ENCODE results near the gene USP2.

The USP2 gene

DNA sequence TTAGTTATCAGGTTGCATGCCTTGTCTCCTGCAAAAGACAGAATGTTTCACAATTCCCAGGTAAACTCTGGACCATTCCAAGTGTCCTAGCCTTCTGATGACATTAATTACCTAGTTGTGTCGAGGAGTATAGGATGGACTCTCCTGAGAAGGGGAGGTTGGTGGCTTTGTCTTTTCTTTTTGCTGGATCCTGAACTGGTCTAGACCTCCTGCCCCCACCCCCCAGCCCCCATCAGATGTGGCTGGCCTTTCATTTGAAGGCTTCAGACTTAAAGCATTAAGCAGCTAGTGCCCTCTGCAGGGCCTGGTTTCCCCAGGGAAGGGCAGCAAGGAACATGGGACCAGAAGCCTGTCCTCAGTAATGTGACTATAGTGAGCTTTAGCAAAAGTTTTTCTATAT is 74.3 kb downstream of the USP2 start:
- DNase-seq (ENCODE audit: low read depth in 3 of 3) = no peak

DNA sequence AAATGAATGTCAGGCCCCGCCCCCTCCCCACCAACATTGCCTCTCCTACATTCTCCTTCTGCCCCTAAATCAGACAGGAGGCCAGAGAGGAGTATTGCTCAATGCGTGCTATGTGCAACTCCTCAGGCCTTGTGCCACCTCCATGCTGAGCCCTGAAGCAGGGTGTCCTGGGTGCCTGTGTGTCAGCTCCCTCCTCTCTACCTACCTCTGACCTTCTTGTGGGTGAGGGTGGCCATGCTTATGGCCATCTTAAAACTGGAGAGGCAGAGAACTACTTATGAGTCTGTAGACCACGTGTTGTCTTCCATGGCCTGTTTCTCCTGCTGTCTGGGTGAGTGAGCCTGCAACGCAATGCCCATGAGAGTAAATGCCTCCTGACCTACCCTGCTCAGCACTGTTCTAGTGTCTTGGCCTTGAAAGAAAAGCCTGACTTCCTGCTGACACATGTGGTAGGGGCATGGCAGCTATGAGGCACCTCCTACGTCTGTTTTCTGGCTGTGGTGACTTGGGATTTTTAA is 75.1 kb downstream of the USP2 start:
- DNase-seq (ENCODE audit: low read depth in 3 of 3) = no peak

DNA sequence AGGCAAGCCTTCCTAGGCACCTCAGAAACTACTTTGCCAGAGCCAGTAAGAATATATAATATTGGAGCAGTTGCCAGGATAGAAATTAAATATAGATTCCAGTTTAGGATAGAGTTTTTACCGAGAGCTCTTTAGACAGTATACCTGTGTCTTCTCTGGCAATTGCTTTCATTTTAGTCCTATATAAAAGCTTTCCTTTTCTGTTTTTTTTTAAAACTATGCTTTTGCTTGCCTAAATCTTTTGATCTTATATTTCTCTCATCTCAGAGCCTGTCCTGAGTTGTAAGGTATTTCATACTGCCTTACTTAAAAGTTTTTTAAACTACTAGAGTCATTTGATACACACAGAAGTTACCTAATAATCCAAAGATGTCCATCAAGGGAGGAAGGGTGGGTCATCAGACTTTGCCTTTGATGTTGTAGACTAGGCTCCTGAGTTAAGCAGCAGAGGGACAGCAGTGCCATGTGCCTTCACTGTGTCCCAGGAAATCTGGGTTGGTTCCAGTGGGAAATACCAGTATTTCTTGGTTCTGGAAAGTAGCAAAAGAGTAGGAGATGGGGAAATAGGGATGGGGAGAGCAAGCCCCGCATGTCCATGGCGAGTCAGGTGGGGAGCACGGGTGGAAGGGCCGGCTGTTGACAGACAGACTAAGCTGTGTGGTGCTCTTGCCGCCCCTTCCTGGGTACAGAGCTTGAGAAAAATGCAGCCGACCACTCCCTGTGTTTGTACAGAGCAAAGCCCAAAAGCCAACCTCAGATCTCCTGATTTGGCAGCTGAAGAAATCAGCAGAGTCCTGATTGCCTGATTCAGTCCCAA is 75.7 kb downstream of the USP2 start:
- DNase-seq (ENCODE audit: low read depth in 3 of 3) = no peak
